ENCODE results near the gene SYP.
"Not testable (repeated sequence)": the region's sequence is repeated elsewhere in the genome, so short reads cannot be mapped to it uniquely, and the experiment has no call there.

Gene SYP

GRCh38 chrX:49177873-49178480 lies 22.0 kb downstream of the SYP start:
- no peak overlapping the region for H3K4me3 ChIP-seq (replicated peaks; ENCODE audit: low read depth, low read length)
- TF ChIP-seq CTCF (IDR thresholded peaks at IDR 0.05; ENCODE audit: low read length, missing control alignments), result no peak
- no peak for DNase-seq (ENCODE audit: low read depth)

GRCh38 chrX:49177338-49177833 lies 22.6 kb downstream of the SYP start:
- TF ChIP-seq CTCF (IDR thresholded peaks at IDR 0.05; ENCODE audit: low read length, missing control alignments), result peak; percentile 9
- DNase-seq (ENCODE audit: low read depth), result no peak
- H3K4me3 ChIP-seq (replicated peaks; ENCODE audit: low read depth, low read length), result no peak overlapping the region

GRCh38 chrX:49176421-49177326 lies 23.3 kb downstream of the SYP start:
- no peak overlapping the region for H3K4me3 ChIP-seq (replicated peaks; ENCODE audit: low read depth, low read length)
- TF ChIP-seq CTCF (IDR thresholded peaks at IDR 0.05; ENCODE audit: low read length, missing control alignments), result no peak

GRCh38 chrX:49175435-49176274 lies 24.3 kb downstream of the SYP start:
- no peak for DNase-seq (ENCODE audit: low read depth)
- no peak overlapping the region for H3K4me3 ChIP-seq (replicated peaks; ENCODE audit: low read depth, low read length)
- no peak for TF ChIP-seq CTCF (IDR thresholded peaks at IDR 0.05; ENCODE audit: low read length, missing control alignments)

More at GRCh38 chrX:49176421-49177326, 23.3 kb downstream of the SYP start:
- DNase-seq (ENCODE audit: low read depth), result no peak

GRCh38 chrX:49174723-49175122 lies 25.3 kb downstream of the SYP start:
- H3K4me3 ChIP-seq (replicated peaks; ENCODE audit: low read depth, low read length), result no peak overlapping the region
- TF ChIP-seq CTCF (IDR thresholded peaks at IDR 0.05; ENCODE audit: low read length, missing control alignments), result no peak
- no peak for DNase-seq (ENCODE audit: low read depth)

- H3K4me3 ChIP-seq (replicated peaks; ENCODE audit: low read depth, low read length); DNase-seq (ENCODE audit: low read depth): not testable (repeated sequence)
Observed at GRCh38 chrX:49173544-49173943, 26.4 kb downstream of the SYP start.
